PC-3 (cell line): ENCODE measurements around the gene MPST. TPM values are rescaled to one million over a fixed set of nuclear protein-coding genes. Genes with fewer than 3 reads are reported as not detected.

ENCODE experiments used
- ATAC-seq: fragments of 200-7000 bp; cut with Tn5 transposase; 2 replicates; pipeline ENCODE4 v1.9.1; 2020; ENCODE audit warnings: mild to moderate bottlenecking, moderate library complexity
- BruUV-seq: library from RNA; stranded (reverse); fragments of 400-500 nt; replicated peaks from 2 replicates; lab custom pipeline; 2021; lab: Mats Ljungman, UMichigan
- CTCF ChIA-PET: fragments of 300-600 bp; sonication (Branson Sonifier 250); formaldehyde crosslinking; loops from one replicate; lab custom pipeline; 2022; ENCODE audit warnings: antibody characterized with exemption; lab: Charles Lee
- POLR2A ChIA-PET: fragments of 300-600 bp; sonication (Branson Sonifier 250); formaldehyde crosslinking; loops from one replicate; lab custom pipeline; 2022; ENCODE audit warnings: antibody characterized with exemption; ENCODE audit not compliant: unreplicated experiment; lab: Charles Lee
- DNase-seq: peaks from one replicate; pipeline ENCODE4 v3.0.0-alpha.2; 2015
- H2AFZ ChIP-seq: fragments of 300-600 bp; sonication (generic); 2 replicates; pipeline ENCODE4 v1.6.0; 2016; ENCODE audit warnings: antibody characterized with exemption, low read length
- H3F3A ChIP-seq: fragments of 300-600 bp; sonication (generic); one replicate; pipeline ENCODE4 v1.6.0; 2017; ENCODE audit warnings: antibody characterized with exemption, low read length, control low read depth, mild to moderate bottlenecking; ENCODE audit not compliant: unreplicated experiment
- H3K27ac ChIP-seq: fragments of 300-600 bp; sonication (generic); 2 replicates; pipeline ENCODE4 v1.5.1; 2016; ENCODE audit warnings: mild to moderate bottlenecking, low read length
- H3K27me3 ChIP-seq: fragments of 300-600 bp; sonication (generic); 2 replicates; pipeline ENCODE4 v1.6.1; 2016; ENCODE audit warnings: low read length, mixed read lengths
- H3K36me3 ChIP-seq: fragments of 300-600 bp; sonication (generic); 2 replicates; pipeline ENCODE4 v1.6.1; 2016; ENCODE audit warnings: low read depth, mixed run types, low read length, mixed read lengths
- H3K4me1 ChIP-seq: fragments of 300-600 bp; sonication (generic); 2 replicates; pipeline ENCODE4 v1.5.1; 2016; ENCODE audit warnings: low read length; ENCODE audit not compliant: insufficient read depth
- H3K4me2 ChIP-seq: fragments of 300-600 bp; sonication (generic); 2 replicates; pipeline ENCODE4 v1.6.0; 2016; ENCODE audit warnings: low read length
- H3K4me3 ChIP-seq: fragments of 300-600 bp; sonication (generic); 2 replicates; pipeline ENCODE4 v1.5.1; 2016; ENCODE audit warnings: mild to moderate bottlenecking, low read length, mixed read lengths
- H3K79me2 ChIP-seq: fragments of 300-600 bp; sonication (generic); 2 replicates; pipeline ENCODE4 v1.6.1; 2017; ENCODE audit warnings: low read length, mixed read lengths
- H3K9ac ChIP-seq: fragments of 300-600 bp; sonication (generic); 2 replicates; pipeline ENCODE4 v1.6.0; 2016; ENCODE audit warnings: mild to moderate bottlenecking, low read length
- H3K9me2 ChIP-seq: fragments of 300-600 bp; sonication (generic); replicated peaks from 2 replicates; pipeline ENCODE4 v1.6.1; 2016; ENCODE audit warnings: mixed run types, low read length, mixed read lengths
- H3K9me3 ChIP-seq: fragments of 300-600 bp; sonication (generic); 2 replicates; pipeline ENCODE4 v1.6.1; 2016; ENCODE audit warnings: low read length, mixed read lengths
- H4K20me1 ChIP-seq: fragments of 300-600 bp; sonication (generic); 2 replicates; pipeline ENCODE4 v1.6.1; 2016; ENCODE audit warnings: low read length, mixed read lengths
- EZH2 ChIP-seq: fragments of 300-600 bp; sonication (generic); IDR thresholded peaks from one replicate; pipeline ENCODE4 v1.6.1; 2017; ENCODE audit warnings: antibody characterized with exemption, mild to moderate bottlenecking, low read length; ENCODE audit not compliant: unreplicated experiment
- EZH2phosphoT487 ChIP-seq: fragments of 300-600 bp; sonication (generic); IDR thresholded peaks from 2 replicates; pipeline ENCODE4 v1.6.1; 2018; ENCODE audit warnings: mild to moderate bottlenecking, antibody characterized with exemption, low read length, borderline replicate concordance
- intact Hi-C: fragments of 100-400 bp; cut with micrococcal nuclease; formaldehyde crosslinking; loops from 2 replicates; pipeline ENCODE4 v1.9.0; 2023
- total RNA-seq: library from RNA; depleted of rRNA; stranded (reverse); fragments of >200 nt; gene quantifications from 2 replicates; pipeline ENCODE4 v1.2.3, GENCODE V29; 2014
- TF ChIP-seq, protein P1 (sequence below): fragments of 300-600 bp; sonication (generic); conservative IDR thresholded peaks from 2 replicates; pipeline ENCODE4 v1.5.1; 2017; ENCODE audit warnings: antibody characterized with exemption, low read depth, mild to moderate bottlenecking, low read length

Gene MPST
- total RNA-seq, 1 experiment from 2014 or later: 97.0 TPM

DNA sequence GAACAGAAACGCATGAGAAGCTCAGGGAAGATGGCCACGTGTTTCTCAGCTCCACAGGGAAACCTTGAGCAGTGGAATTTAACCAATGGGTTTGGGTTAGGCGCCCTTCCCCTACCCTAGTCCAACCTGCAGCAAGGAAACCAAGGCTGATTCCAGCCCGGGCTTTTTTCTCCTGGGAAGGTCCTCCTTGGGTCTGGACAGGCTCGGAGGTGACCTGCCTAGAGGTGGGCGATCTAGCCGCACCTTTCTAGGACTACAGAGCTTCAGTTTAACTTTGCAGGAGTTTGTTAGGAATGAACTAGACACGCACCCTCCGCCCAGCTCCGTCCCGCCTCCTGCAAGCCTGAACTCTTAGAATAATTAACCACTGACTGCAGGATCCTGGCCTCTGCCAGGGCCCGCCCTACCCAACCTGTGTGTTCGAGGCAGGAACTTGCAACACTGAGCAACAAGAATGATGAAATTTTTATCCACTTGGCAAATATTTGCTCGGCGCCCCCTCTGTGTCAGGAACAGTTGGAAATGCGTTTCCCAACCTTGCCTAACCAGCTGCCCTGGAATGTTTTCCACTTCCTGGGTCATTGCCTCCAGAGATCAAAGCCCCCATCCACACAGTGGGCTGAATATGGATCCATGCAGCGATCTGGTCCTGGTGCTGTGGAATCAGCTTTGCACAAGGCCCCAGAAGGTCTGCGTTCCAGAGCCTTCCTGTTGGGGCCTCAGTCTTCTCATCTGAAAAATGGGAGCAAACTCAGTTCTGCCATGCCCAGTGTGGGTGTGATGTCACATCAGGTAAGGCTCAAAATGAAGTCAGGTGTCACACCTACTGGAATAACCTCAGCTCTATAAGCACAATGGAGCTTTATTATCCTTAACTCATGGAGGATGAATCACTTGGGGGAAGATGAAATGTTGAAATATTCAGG is 13.3 kb downstream of the MPST start:
- CTCF ChIA-PET: no interaction called here
- peaks cover 23% of the 10 kb centered on the region for H3K4me1 ChIP-seq
- no peaks in the 10 kb centered on the region for H3K36me3 ChIP-seq
- H3K9ac ChIP-seq: no peak overlapping the region
- no peaks in the 10 kb centered on the region for H3K27me3 ChIP-seq
- intact Hi-C loops: no loop called here
- no peak overlapping the region for H2AFZ ChIP-seq
- ATAC-seq (peak; percentile 48), DNase-seq (peak; percentile 73)
- TF ChIP-seq, protein P1, sequence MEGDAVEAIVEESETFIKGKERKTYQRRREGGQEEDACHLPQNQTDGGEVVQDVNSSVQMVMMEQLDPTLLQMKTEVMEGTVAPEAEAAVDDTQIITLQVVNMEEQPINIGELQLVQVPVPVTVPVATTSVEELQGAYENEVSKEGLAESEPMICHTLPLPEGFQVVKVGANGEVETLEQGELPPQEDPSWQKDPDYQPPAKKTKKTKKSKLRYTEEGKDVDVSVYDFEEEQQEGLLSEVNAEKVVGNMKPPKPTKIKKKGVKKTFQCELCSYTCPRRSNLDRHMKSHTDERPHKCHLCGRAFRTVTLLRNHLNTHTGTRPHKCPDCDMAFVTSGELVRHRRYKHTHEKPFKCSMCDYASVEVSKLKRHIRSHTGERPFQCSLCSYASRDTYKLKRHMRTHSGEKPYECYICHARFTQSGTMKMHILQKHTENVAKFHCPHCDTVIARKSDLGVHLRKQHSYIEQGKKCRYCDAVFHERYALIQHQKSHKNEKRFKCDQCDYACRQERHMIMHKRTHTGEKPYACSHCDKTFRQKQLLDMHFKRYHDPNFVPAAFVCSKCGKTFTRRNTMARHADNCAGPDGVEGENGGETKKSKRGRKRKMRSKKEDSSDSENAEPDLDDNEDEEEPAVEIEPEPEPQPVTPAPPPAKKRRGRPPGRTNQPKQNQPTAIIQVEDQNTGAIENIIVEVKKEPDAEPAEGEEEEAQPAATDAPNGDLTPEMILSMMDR: no peak
- TF ChIP-seq EZH2phosphoT487 (no peak), EZH2 (no peak)
- POLR2A ChIA-PET: interaction anchor here (1.0 kb wide), 1 partner anchor 12 kb away, joined by 18 read pairs; no protein-coding TSS in a partner anchor
- no peak overlapping the region for H3K4me3 ChIP-seq
- H4K20me1 ChIP-seq: no peaks in the 10 kb centered on the region
- no peaks in the 10 kb centered on the region for H3K79me2 ChIP-seq
- H3F3A ChIP-seq: no peaks in the 10 kb centered on the region
- H3K9me2 ChIP-seq: no peaks in the 10 kb centered on the region
- peak overlapping the region; percentile 31 for H3K4me2 ChIP-seq
- H3K27ac ChIP-seq: peak overlapping the region; percentile 53
- BruUV-seq: no TSS peak
- no peaks in the 10 kb centered on the region for H3K9me3 ChIP-seq

GRCh38 chr22:37033605-37034430 is 14.3 kb downstream of the MPST start:
- no TSS peak for BruUV-seq
- Histone ChIP-seq H3K9me2 (no peaks in the 10 kb centered on the region), H3K27me3 (no peaks in the 10 kb centered on the region), H3K27ac (no peak overlapping the region), H3F3A (no peaks in the 10 kb centered on the region), H3K9me3 (no peaks in the 10 kb centered on the region), H4K20me1 (no peaks in the 10 kb centered on the region), H3K79me2 (no peaks in the 10 kb centered on the region), H3K4me2 (no peak overlapping the region; the same call in 1 of the 2 replicates), H3K9ac (no peak overlapping the region), H3K4me1 (peaks cover 23% of the 10 kb centered on the region), H3K4me3 (no peak overlapping the region), H3K36me3 (no peaks in the 10 kb centered on the region), H2AFZ (no peak overlapping the region)
- DNase-seq: no peak
- ChIA-PET POLR2A (no interaction called here), CTCF (no interaction called here)
- intact Hi-C loops: no loop called here
- no peak for TF ChIP-seq EZH2
- no peak for TF ChIP-seq EZH2phosphoT487
- TF ChIP-seq, protein P1: no peak
- no peak for ATAC-seq
